Myocyte (in vitro differentiated cells): Measurements from ENCODE around the gene RAPH1. TPM values are rescaled to one million over a fixed set of nuclear protein-coding genes. Genes with fewer than 3 reads are reported as not detected.

Source experiments
- DNase-seq: peaks from one replicate; pipeline ENCODE4 v3.0.0-alpha.2; 2012; ENCODE audit warnings: low read depth
- total RNA-seq: library from RNA; depleted of rRNA; stranded (reverse); fragments of >200 nt; gene quantifications from 2 replicates; pipeline ENCODE4 v1.2.3, GENCODE V29; 2014

RAPH1 gene
- total RNA-seq, 1 donor from 2014 or later, result 41.3 TPM

DNA sequence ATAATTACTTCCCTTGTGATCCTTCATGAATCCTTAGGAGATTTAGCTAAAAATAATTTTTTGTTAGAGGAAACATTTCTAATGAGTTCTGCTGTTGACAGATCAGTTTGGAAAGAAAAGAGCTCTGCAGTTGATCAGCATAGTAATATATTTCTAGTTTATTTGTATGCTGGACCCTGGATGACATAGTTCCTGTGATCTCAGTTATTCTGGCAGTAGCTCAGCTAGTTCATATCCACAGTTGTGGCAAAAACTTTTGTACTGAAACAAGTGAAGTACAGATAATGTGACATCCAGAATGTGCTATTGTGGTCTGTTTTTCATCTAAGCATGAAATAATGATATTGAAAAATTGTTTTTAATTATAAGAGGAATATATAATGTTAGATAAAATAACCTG, 173.2 kb downstream of the RAPH1 start:
- DNase-seq, result no peak

DNA sequence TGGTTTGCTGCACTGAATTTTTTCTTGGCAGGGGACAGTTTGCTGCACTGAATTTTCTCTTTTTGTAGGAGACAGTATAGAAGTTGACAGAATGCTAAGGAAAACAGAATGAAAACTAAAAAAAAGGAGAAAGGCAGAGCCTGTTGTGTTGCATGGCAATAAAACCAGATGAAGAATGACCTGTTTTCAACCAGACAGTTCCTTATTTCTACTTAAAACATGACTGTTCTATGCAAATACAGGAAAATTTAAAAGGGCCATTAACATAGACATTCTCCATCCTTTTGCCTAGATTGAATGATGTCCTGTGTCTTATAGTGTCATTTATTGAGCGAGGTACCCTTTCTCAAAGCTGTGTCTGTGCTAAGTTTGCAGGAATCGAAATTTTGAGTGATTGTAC, 173.6 kb downstream of the RAPH1 start:
- no peak for DNase-seq

DNA sequence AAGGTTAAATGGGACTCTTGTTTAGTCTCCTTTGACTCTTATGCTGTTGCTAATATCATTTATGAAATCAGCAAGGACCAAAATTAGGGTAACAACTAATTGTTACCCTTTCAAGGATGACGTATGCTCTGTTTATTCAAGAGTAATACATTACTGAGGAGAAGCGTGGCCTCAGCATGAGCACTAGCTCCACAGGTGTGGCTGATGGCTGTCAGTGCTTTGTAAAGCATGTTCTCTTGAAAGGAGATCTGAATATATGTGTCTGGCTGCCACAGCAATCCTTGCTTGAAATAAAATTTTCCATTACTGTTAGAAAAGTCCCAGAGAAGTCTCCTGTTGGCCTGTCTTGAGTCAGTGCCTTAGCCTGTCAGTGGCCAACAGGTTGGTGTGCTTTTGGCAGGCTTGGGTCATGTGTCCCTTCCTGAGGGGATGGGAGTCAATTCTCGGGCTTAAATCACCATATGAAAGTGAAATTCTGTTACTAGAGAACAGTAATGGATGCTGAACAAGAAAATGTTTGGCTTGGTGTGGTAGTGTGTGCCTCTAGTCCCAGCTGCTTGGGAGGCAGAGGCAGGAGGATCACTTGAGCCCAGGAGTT, 174.2 kb downstream of the RAPH1 start:
- DNase-seq, result no peak

DNA sequence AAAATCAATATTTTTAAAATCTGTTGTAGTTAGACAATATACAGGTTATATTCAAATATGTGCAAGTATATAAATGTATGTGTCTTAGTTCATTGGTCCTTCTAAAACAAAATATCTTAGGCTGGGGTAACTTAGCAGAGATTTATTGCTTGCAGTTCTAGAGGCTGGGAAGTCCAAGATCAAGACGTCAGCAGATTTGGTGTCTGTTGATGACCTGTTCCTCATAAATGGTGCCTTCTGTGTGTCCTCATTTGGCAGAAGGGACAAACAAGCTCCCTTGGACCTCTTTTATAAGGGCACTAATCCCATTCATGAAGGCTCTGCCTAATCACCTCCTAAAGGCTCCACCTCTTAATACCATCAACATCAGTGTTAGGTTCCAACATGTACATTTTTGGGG, 175.7 kb downstream of the RAPH1 start:
- DNase-seq, result no peak

DNA sequence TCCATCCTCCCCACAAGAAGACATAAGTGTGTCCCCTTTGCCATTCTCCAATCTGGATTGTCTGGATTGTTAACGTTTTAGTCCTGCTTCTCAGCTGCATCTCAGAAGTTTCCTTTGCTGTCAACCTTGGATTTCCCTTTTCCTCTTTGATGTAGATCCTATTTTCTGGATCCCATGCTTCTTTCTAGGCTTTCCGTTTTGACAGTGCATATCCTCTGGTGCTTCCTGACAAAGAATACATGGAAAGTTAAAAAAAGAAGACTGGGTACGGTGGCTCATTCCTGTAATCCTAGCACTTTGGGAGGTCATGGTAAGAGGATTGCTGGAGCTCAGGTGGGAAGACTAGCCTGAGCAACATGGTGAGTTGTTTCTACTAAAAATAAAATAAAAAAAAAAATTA, 180.1 kb downstream of the RAPH1 start:
- no peak for DNase-seq

DNA sequence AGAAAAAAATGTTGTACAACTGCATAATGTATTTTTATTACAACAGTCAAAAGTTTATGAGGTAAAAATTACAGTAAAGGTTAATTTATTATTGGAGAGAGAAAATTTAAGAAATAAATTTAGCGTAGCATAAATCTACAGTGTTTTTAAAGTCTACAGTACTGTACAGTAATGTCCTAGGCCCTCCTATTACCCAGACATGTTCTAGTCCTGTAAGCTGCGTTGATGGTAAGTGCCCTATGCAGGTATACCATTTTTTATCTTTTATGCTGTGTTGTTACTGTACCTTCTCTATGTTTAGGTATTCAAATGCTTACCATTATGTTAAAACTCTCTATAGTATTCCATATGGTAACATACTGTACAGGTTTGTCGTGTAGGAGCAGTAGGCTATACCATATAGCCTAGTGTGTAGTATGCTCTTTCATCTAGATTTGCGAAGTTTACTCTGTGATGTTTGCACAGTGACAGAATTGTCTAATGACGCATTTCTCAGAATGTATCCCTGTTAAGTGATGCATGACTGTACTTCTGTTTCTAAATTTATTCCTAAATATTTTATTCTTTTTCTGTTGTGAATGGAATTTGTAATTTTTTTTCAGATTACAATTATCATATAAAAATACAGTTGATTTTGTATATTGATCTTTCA, 182.4 kb downstream of the RAPH1 start:
- DNase-seq, result no peak

DNA sequence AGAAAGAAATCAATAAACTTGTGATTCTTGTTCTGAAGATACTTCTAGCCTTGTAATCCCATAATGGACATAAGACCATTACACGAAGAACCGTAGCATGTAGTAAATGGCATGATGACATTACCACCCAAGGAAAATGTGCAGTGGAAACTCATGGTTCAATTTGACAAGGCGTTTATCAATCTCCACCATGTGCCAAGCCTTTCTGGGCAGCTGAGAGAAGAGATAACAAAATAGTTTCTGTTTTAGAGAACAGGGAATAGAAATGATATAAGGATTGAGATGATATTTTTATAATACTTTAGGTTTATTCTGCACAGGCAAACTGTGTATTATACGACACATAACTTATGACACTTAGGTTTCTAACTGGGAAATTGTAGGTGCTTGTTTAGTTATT, 187.7 kb downstream of the RAPH1 start:
- DNase-seq, result no peak

DNA sequence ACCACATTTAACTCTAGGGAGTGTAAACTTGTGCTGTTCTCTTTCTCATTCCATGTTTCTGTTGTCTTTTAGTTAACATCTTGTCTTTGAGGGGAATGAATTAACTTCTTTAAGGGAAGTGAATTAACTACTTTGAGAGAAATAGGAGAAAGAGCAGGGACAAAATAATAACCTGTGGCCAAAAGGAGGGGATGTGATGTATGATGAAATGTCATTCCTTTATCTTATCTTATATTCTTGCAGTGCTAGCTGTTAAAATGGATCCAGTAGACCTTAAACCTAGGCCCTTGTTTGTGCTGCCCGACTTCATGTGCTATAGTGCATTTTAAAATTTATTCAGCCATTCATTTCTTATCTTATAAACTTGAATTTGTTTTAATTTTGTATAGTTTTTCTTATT, 188.5 kb downstream of the RAPH1 start:
- DNase-seq, result no peak

DNA sequence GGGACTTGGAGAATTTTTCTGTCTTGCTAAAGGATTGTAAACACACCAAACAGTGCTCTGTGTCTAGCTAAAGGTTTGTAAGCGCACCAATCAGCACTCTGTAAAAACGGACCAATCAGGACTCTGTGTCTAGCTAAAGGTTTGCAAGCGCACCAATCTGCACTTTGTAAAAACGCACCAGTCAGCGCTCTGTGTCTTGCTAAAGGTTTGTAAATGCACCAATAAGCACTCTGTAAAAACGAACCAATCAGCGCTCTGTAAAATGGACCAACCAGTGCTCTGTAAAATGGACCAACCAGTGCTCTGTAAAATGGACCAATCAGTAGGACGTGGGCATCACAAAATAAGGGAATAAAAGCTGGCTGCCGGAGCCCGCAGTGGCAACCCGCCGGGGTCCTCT, 190.4 kb downstream of the RAPH1 start:
- DNase-seq, result no peak

Other genes starting within 250 kb of the RAPH1 start
- 24.0 and 42.4 TPM in 2 replicates for gene ABI2, start 206.9 kb downstream of the RAPH1 start, total RNA-seq
- 0.45 and 0.57 TPM in 2 replicates for gene CD28, start 171.3 kb upstream of the RAPH1 start, total RNA-seq